SK-N-SH (cell line): ENCODE data around the gene GNPTAB. TPM values are rescaled to one million over a fixed set of nuclear protein-coding genes. Genes with fewer than 3 reads are reported as not detected.

Experiments used
- CTCF ChIA-PET: fragments of 300-600, 350-600 bp; formaldehyde crosslinking; extraction: SDS; loops from one replicate; lab custom pipeline; 2021; lab: Yijun Ruan, JAX
- POLR2A ChIA-PET: fragments of 350-600 bp; sonication (Branson Sonifier 250); formaldehyde crosslinking; extraction: SDS; loops from one replicate; lab custom pipeline; 2020; ENCODE audit warnings: antibody characterized with exemption, inconsistent platforms; lab: Yijun Ruan, JAX
- DNase-seq: peaks from one replicate; pipeline ENCODE4 v3.0.0; 2012
- H2AFZ ChIP-seq: fragments of 200-600 bp; sonication (generic); 2 replicates; pipeline ENCODE4 v1.8.1; 2016; ENCODE audit warnings: antibody characterized with exemption, mild to moderate bottlenecking, low read depth
- H3F3A ChIP-seq: fragments of 200-600 bp; sonication (generic); replicated peaks from 2 replicates; pipeline ENCODE3; 2016; ENCODE audit warnings: antibody characterized with exemption, mild to moderate bottlenecking; ENCODE audit not compliant: insufficient read depth
- H3K27ac ChIP-seq, 2 experiments: fragments of 200-500 bp in 1 of 2; fragments of 200-600 bp in 1 of 2; sonication (Bioruptor generic) in 1 of 2; sonication (generic), shearing (Covaris generic) in 1 of 2; 2 replicates each; pipeline versions ENCODE4 v1.5.1 to v1.6.1; 2014 to 2016; ENCODE audit warnings: low read depth in 2 of 2, inconsistent platforms in 1 of 2, low read length in 1 of 2, mild to moderate bottlenecking in 1 of 2, mixed read lengths in 1 of 2
- H3K27me3 ChIP-seq: fragments of 200-600 bp; sonication (generic), shearing (Covaris generic); 2 replicates; pipeline ENCODE4 v1.6.1; 2016; ENCODE audit warnings: mixed run types; ENCODE audit not compliant: insufficient read depth
- H3K36me3 ChIP-seq, 2 experiments: fragments of 200-500 bp in 1 of 2; fragments of 200-600 bp in 1 of 2; sonication (Bioruptor generic) in 1 of 2; sonication (generic) in 1 of 2; replicated peaks in 1 of 2; 2 replicates each; pipeline versions ENCODE3 to v1.5.1; 2014 to 2016; ENCODE audit warnings: low read length in 1 of 2, mild to moderate bottlenecking in 1 of 2; ENCODE audit not compliant: insufficient read depth in 2 of 2, control insufficient read depth in 1 of 2
- H3K4me1 ChIP-seq, 2 experiments: fragments of 200-500 bp in 1 of 2; fragments of 200-600 bp in 1 of 2; sonication (Bioruptor generic) in 1 of 2; sonication (generic), shearing (Covaris generic) in 1 of 2; 2 replicates each; pipeline versions ENCODE4 v1.5.1 to v1.6.1; 2014 to 2016; ENCODE audit warnings: low read depth in 1 of 2, low read length in 1 of 2, mixed run types in 1 of 2; ENCODE audit not compliant: insufficient read depth in 2 of 2, control insufficient read depth in 1 of 2
- H3K4me2 ChIP-seq: fragments of 200-600 bp; sonication (generic), shearing (Covaris generic); 2 replicates; pipeline ENCODE4 v1.6.1; 2017; ENCODE audit warnings: mixed run types
- H3K4me3 ChIP-seq, 2 experiments: fragments of 200-500 bp in 1 of 2; fragments of 200-600 bp in 1 of 2; sonication (Bioruptor generic) in 1 of 2; sonication (generic), shearing (Covaris generic) in 1 of 2; 2 replicates each; pipeline versions ENCODE4 v1.5.1 to v1.8.1; 2014 to 2016; ENCODE audit warnings: low read depth in 2 of 2, inconsistent platforms in 1 of 2, low read length in 1 of 2, mild to moderate bottlenecking in 1 of 2, mixed read lengths in 1 of 2, moderate library complexity in 1 of 2
- H3K79me2 ChIP-seq: fragments of 200-600 bp; sonication (generic); 2 replicates; pipeline ENCODE4 v1.8.1; 2017; ENCODE audit warnings: mild to moderate bottlenecking; ENCODE audit not compliant: insufficient read depth
- H3K9ac ChIP-seq: fragments of 200-600 bp; sonication (generic); 2 replicates; pipeline ENCODE4 v1.6.1; 2017; ENCODE audit warnings: mixed run types
- H3K9me2 ChIP-seq: fragments of 200-600 bp; sonication (generic); 2 replicates; pipeline ENCODE4 v1.6.1; 2017; ENCODE audit warnings: mixed run types
- H3K9me3 ChIP-seq: fragments of 200-600 bp; sonication (generic); 2 replicates; pipeline ENCODE4 v1.6.1; 2017; ENCODE audit warnings: mixed run types, mild to moderate bottlenecking, moderate library complexity
- H4K20me1 ChIP-seq: fragments of 200-600 bp; sonication (generic); 2 replicates; pipeline ENCODE4 v1.6.1; 2017; ENCODE audit warnings: mild to moderate bottlenecking, mixed run types; ENCODE audit not compliant: insufficient read depth
- EP300 ChIP-seq, 2 experiments: IDR thresholded peaks; 2 replicates each; pipeline versions ENCODE4 v1.4.0 to v1.6.1; 2012; ENCODE audit warnings: borderline replicate concordance in 1 of 2, low read depth in 1 of 2, low read length in 1 of 2
- FOXJ3 ChIP-seq: sonication (generic); formaldehyde crosslinking; IDR thresholded peaks from 2 replicates; pipeline ENCODE4 v1.5.1; 2020; ENCODE audit warnings: mild to moderate bottlenecking, missing genetic modification reagents
- IRF3 ChIP-seq: fragments of 150-350 bp; IDR thresholded peaks from 2 replicates; pipeline ENCODE4 v1.6.1; 2016; ENCODE audit warnings: mild to moderate bottlenecking, low read depth, low read length
- MAX ChIP-seq: IDR thresholded peaks from 2 replicates; pipeline ENCODE4 v1.4.0; 2012; ENCODE audit warnings: low read depth
- MEF2A ChIP-seq: IDR thresholded peaks from 2 replicates; pipeline ENCODE4 v1.4.0; 2012; ENCODE audit warnings: low read depth, borderline replicate concordance
- REST ChIP-seq: IDR thresholded peaks from 2 replicates; pipeline ENCODE4 v1.6.1; 2012; ENCODE audit warnings: mild to moderate bottlenecking, low read depth, low read length, moderate library complexity
- RXRA ChIP-seq: IDR thresholded peaks from 2 replicates; pipeline ENCODE4 v1.4.0; 2012; ENCODE audit warnings: low read depth, mild to moderate bottlenecking, borderline replicate concordance
- TEAD4 ChIP-seq: IDR thresholded peaks from 2 replicates; pipeline ENCODE4 v1.4.0; 2012; ENCODE audit warnings: mild to moderate bottlenecking, borderline replicate concordance; ENCODE audit not compliant: insufficient read depth
- USF1 ChIP-seq: IDR thresholded peaks from 2 replicates; pipeline ENCODE4 v1.4.0; 2012; ENCODE audit warnings: low read depth, borderline replicate concordance
- YY1 ChIP-seq: IDR thresholded peaks from 2 replicates; pipeline ENCODE4 v1.4.0; 2012; ENCODE audit warnings: low read depth, mild to moderate bottlenecking
- WGBS: methylation state at CpG from one replicate; pipeline ENCODE4 v1.1.6; 2017; ENCODE audit warnings: low lambda C conversion rate; 5-methylcytosine and 5-hydroxymethylcytosine counted together
- polyA plus RNA-seq, 3 experiments: library from polyadenylated mRNA; depleted of rRNA; stranded (reverse); fragments of >200 nt; gene quantifications; 2 replicates each; pipeline ENCODE4 v1.2.3, GENCODE V29; 2012

Gene GNPTAB
- polyA plus RNA-seq, 1 of the 3 experiments (the other 2 are of a cell fraction): 18.8 TPM

GRCh38 chr12:101745481-101745880 lies 85.3 kb downstream of the GNPTAB start (continued):
- TF ChIP-seq USF1 (no peak), EP300 (IDR thresholded peaks at IDR 0.05; ENCODE audit: borderline replicate concordance in 1 of 2, low read depth in 1 of 2, low read length in 1 of 2) (no peak), MEF2A (no peak), RXRA (no peak), FOXJ3 (CRISPR knock-in tag) (no peak), IRF3 (no peak), MAX (no peak)
- TF ChIP-seq, all 33 proteins: peak for 0

GRCh38 chr12:101743724-101744472 lies 86.9 kb downstream of the GNPTAB start:
- H3K36me3 ChIP-seq: peaks cover 19 to 24% of the 10 kb centered on the region in 2 experiments
- no peaks in the 10 kb centered on the region for H3K9me2 ChIP-seq
- H3K27ac ChIP-seq: no peak overlapping the region
- CTCF ChIA-PET: interaction anchor here (0.5 kb wide), 1 partner anchor 320 kb away, joined by 3 read pairs; no protein-coding TSS in a partner anchor
- H3K4me1 ChIP-seq: peaks cover 0 to 7% of the 10 kb centered on the region in 2 experiments; a peak in 2 of 4 replicates
- H3K9me3 ChIP-seq: no peaks in the 10 kb centered on the region
- H2AFZ ChIP-seq: no peak overlapping the region
- H3K9ac ChIP-seq: no peak overlapping the region
- WGBS: 89% methylated on average over 9 of the region's 10 CpGs
- no peak overlapping the region for H3K4me2 ChIP-seq
- TF ChIP-seq YY1 (no peak), REST (no peak), TEAD4 (no peak), IRF3 (no peak)
- TF ChIP-seq, all 33 proteins: peak for 0
- no peak for DNase-seq
- no peaks in the 10 kb centered on the region for H3K27me3 ChIP-seq
- no peak overlapping the region for H3K4me3 ChIP-seq
- H3F3A ChIP-seq: no peaks in the 10 kb centered on the region
- POLR2A ChIA-PET: no interaction called here
- no peaks in the 10 kb centered on the region for H3K79me2 ChIP-seq
- H4K20me1 ChIP-seq: no peaks in the 10 kb centered on the region
